Activated CD4-positive, CD25-positive, alpha-beta regulatory T cell (primary cell): Measurements from ENCODE around the gene EFHC1.

Source experiments
- DNase-seq, 4 experiments: peaks; one replicate each; lab custom pipeline; 2025; lab: John Stamatoyannopoulos, UW

Gene EFHC1

GRCh38 chr6:52555518-52556233, 135.5 kb downstream of the EFHC1 start:
- DNase-seq: no peak

- DNase-seq: no peak
These were observed 137.5 kb downstream of the EFHC1 start for GRCh38 chr6:52557389-52558265.

DNA sequence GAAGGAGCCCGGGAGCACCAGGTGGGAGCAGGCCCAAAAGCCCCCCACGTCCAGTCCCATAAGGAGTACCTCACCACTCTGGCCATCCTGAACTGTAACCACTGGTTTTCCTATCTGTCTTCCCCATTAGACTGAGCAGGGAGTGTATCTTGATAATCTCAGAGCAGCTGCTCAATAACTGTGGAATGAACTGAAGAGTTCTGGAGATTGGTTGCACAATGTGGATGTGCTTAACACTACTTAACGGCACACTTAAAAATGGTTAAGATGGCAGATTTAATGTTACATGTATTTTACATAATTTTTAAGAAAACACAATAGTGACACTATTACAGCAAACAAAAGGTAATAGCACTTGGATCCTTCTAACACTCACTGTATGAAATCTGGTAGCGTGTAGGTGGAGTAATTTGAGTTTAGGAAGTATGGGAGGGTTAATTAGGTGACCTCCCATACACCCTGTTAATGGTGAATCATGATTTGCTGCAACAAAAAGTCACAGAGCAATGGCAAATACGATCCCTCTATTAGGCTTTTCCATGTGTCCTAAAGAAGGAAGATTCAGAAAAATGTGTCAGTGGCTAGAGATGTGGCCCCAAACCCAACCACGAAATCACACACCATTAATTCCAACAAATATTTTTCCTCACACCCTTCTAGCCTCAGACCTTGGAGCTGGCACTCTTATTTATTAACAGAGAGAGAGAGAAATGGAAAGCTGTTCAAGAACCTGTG, 138.3 kb downstream of the EFHC1 start:
- no peak for DNase-seq

DNA sequence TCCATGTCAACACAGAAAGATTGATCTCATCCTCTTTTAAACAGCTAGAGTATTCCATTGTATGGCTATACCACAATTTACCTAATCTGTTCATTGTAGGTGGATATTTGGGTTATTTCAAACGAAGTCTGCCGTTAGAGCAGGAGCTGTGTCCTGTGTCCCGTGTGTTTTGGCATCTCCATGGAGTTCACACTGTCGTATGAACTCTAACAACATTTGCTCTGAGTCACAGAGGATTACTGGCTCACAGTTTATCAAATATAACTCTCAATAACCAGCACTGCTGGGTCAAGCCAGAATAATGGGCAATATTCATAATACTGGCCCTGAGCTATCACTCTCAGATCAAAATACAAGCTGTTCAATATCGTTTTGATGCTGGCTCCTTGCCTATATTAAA, 140.3 kb downstream of the EFHC1 start:
- no peak for DNase-seq

GRCh38 chr6:52562911-52563310, 142.8 kb downstream of the EFHC1 start:
- DNase-seq: no peak

DNA sequence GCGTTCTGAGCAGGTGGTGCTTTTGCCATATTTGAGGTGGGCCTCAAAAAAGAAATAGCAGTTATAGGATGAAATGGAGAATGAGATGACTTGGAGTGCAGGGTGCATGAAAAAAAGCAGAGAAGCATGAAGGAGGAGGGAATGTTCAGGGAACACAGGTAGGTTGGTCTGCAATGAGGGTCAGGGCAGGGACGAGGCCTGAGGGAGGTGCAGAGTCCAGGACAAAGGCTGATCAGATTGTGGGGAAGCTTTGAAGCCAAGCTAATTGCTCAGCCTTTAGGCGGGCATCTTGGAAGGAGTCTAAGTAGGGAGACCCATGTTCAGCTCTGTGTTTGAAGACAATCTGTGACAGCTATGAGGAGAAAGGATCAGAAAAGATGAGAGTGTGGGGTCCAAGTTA, 144.7 kb downstream of the EFHC1 start:
- no peak for DNase-seq

DNA sequence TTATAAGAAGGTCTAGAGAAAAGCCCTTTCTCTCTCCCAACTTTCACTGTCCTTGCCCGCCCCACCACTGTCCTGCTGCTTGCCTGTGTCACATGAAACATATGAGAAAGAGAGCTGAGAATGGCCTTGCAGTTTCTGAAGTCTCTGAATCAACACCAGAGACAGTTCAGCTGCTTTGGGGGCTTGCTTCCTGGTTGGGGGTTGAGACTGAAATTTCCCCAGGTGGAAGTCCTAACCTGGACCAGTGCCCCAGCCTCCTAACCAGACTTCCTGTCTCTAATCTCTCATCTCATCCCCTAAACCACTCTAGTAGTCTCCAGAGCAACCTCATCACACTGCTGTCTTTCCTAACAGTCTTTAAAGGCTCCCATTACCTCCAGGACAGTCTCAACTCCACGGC, 146.1 kb downstream of the EFHC1 start:
- no peak for DNase-seq

GRCh38 chr6:52566853-52567279, 146.7 kb downstream of the EFHC1 start:
- DNase-seq: no peak

GRCh38 chr6:52568320-52568719, 148.2 kb downstream of the EFHC1 start:
- no peak for DNase-seq

DNA sequence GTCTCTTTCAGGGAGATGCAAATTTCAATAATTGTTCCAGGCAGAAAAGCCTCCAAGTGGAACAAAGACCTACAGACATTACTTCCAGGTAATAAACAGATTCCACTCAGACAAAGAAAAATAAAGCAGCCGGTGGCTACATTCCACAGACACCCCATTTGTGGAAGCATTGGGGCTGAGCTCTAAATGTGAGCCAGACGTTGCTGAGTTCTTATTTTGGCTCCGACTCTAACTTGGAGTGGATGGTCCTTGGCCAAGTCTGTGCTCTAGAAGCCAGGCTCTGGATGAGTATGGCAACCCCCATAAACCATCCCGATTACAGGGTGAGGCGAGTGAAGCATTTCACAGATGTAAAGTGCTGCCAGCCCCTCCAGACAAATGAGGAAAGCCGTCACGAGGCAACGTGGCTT, 150.2 kb downstream of the EFHC1 start:
- DNase-seq: no peak

GRCh38 chr6:52571099-52571755, 151.1 kb downstream of the EFHC1 start:
- no peak for DNase-seq

DNA sequence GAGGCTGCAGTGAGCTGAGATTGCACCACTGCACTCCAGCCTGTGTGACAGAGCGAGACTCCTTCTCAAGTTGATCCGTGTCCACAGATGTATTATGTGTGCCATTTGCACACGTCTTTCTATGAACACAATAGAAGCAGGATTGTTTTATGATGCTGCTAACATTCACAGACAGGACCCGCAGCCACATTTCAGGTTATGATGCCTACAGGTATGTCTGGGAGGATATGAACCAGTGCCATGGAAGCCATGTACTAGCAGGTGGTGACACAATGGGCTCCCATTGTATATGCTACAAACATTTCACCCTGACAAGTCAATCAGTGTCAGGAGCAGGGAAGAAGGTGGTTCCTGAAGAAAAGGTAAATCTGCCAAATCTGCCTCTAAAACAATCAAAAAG, 152.4 kb downstream of the EFHC1 start:
- DNase-seq: no peak

- no peak for DNase-seq
These were observed 153.2 kb downstream of the EFHC1 start for GRCh38 chr6:52573295-52573694.
